Lower leg skin (tissue), 3 donors: ENCODE data around the gene ATP8B4.

Source experiments
- POLR2A ChIP-seq, 2 donors: fragments of 450-650 bp; IDR thresholded peaks; one replicate each; pipeline ENCODE4 v1.6.1; 2016 to 2017; ENCODE audit warnings: antibody characterized with exemption in 2 of 2, mild to moderate bottlenecking in 1 of 2, moderate library complexity in 1 of 2
- TF ChIP-seq, protein P1 (sequence below), 3 donors: fragments of 450-650 bp; IDR thresholded peaks; one replicate each; pipeline ENCODE4 v1.5.1; 2016; ENCODE audit warnings: antibody characterized with exemption in 3 of 3, mild to moderate bottlenecking in 3 of 3, moderate library complexity in 2 of 3

DNA sequence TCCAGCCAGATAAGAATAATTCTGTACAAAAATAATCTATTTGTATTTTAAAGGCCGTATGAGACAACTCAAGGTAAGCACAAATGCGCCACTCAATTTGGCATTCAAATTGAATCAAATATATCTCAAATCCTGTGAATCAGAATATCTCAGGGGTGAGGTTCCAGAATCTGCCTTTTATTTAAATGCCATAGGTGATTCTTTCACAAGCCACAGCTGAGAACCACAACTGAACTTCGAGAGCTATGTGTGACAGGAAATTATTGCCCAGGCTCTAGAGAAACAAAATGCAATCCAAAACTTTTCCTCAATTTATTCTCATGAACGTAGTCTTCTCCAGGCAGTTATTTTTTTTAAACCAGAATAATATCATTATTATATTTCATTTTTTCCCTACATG, 11.9 kb downstream of the ATP8B4 start:
- TF ChIP-seq, protein P1, sequence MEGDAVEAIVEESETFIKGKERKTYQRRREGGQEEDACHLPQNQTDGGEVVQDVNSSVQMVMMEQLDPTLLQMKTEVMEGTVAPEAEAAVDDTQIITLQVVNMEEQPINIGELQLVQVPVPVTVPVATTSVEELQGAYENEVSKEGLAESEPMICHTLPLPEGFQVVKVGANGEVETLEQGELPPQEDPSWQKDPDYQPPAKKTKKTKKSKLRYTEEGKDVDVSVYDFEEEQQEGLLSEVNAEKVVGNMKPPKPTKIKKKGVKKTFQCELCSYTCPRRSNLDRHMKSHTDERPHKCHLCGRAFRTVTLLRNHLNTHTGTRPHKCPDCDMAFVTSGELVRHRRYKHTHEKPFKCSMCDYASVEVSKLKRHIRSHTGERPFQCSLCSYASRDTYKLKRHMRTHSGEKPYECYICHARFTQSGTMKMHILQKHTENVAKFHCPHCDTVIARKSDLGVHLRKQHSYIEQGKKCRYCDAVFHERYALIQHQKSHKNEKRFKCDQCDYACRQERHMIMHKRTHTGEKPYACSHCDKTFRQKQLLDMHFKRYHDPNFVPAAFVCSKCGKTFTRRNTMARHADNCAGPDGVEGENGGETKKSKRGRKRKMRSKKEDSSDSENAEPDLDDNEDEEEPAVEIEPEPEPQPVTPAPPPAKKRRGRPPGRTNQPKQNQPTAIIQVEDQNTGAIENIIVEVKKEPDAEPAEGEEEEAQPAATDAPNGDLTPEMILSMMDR (IDR thresholded peaks at IDR 0.05) = no peak
- TF ChIP-seq POLR2A (IDR thresholded peaks at IDR 0.05) = no peak
